ENCODE data around the gene COL6A3. TPM values are rescaled to one million over a fixed set of nuclear protein-coding genes. Genes with fewer than 3 reads are reported as not detected.

Gene COL6A3
- total RNA-seq, 1 donor from 2014 or later: 13.1 TPM

- intact Hi-C loops (cut with micrococcal nuclease): loop anchor here (1.0 kb wide), 2 partner anchors 167 to 199 kb away; no protein-coding TSS in a partner anchor
- no peaks in the 10 kb centered on the region for H3K27me3 Mint-ChIP-seq (ENCODE audit: insufficient read depth)
Observed at GRCh38 chr2:237321746-237322145, 92.2 kb downstream of the COL6A3 start.

GRCh38 chr2:237320801-237321560 lies 93.0 kb downstream of the COL6A3 start:
- H3K9me3 Mint-ChIP-seq: no peaks in the 10 kb centered on the region
- intact Hi-C loops (cut with micrococcal nuclease): no loop called here

More at GRCh38 chr2:237321746-237322145, 92.2 kb downstream of the COL6A3 start:
- Mint-ChIP-seq H3K4me3 (no peak overlapping the region), H3K36me3 (ENCODE audit: low read depth) (no peaks in the 10 kb centered on the region), H3K4me1 (ENCODE audit: low read depth) (no peaks in the 10 kb centered on the region), H3K27ac (no peak overlapping the region), H3K9me3 (no peaks in the 10 kb centered on the region)
- no peak for DNase-seq (ENCODE audit: low spot score)

GRCh38 chr2:237319887-237320286 lies 94.1 kb downstream of the COL6A3 start:
- Mint-ChIP-seq H3K9me3 (no peaks in the 10 kb centered on the region), H3K4me3 (no peak overlapping the region), H3K36me3 (ENCODE audit: low read depth) (no peaks in the 10 kb centered on the region), H3K4me1 (ENCODE audit: low read depth) (no peaks in the 10 kb centered on the region), H3K27me3 (ENCODE audit: insufficient read depth) (peaks cover 2% of the 10 kb centered on the region), H3K27ac (no peak overlapping the region)
- intact Hi-C loops (cut with micrococcal nuclease): no loop called here
- DNase-seq (ENCODE audit: low spot score): no peak

More at GRCh38 chr2:237320801-237321560, 93.0 kb downstream of the COL6A3 start:
- no peaks in the 10 kb centered on the region for H3K36me3 Mint-ChIP-seq (ENCODE audit: low read depth)
- no peak overlapping the region for H3K4me3 Mint-ChIP-seq
- no peak for DNase-seq (ENCODE audit: low spot score)
- peaks cover 2% of the 10 kb centered on the region for H3K27me3 Mint-ChIP-seq (ENCODE audit: insufficient read depth)
- no peak overlapping the region for H3K27ac Mint-ChIP-seq
- no peaks in the 10 kb centered on the region for H3K4me1 Mint-ChIP-seq (ENCODE audit: low read depth)

- no peak for DNase-seq (ENCODE audit: low spot score)
- H3K27ac Mint-ChIP-seq: no peak overlapping the region
- no peak overlapping the region for H3K4me3 Mint-ChIP-seq
- no peaks in the 10 kb centered on the region for H3K36me3 Mint-ChIP-seq (ENCODE audit: low read depth)
- H3K27me3 Mint-ChIP-seq (ENCODE audit: insufficient read depth): peaks cover 2% of the 10 kb centered on the region
- intact Hi-C loops (cut with micrococcal nuclease): no loop called here
- H3K4me1 Mint-ChIP-seq (ENCODE audit: low read depth): no peaks in the 10 kb centered on the region
- H3K9me3 Mint-ChIP-seq: no peaks in the 10 kb centered on the region
Observed at GRCh38 chr2:237319086-237319820, 94.7 kb downstream of the COL6A3 start.

- Mint-ChIP-seq H3K27me3 (ENCODE audit: insufficient read depth) (peaks cover 2% of the 10 kb centered on the region), H3K36me3 (ENCODE audit: low read depth) (no peaks in the 10 kb centered on the region), H3K9me3 (no peaks in the 10 kb centered on the region), H3K27ac (no peak overlapping the region), H3K4me3 (no peak overlapping the region), H3K4me1 (ENCODE audit: low read depth) (no peaks in the 10 kb centered on the region)
- DNase-seq (ENCODE audit: low spot score): no peak
- intact Hi-C loops (cut with micrococcal nuclease): no loop called here
Observed at GRCh38 chr2:237316339-237316738, 97.6 kb downstream of the COL6A3 start.

- peaks cover 2% of the 10 kb centered on the region for H3K27me3 Mint-ChIP-seq (ENCODE audit: insufficient read depth)
- H3K27ac Mint-ChIP-seq: no peak overlapping the region
- intact Hi-C loops (cut with micrococcal nuclease): no loop called here
- H3K9me3 Mint-ChIP-seq: no peaks in the 10 kb centered on the region
- H3K4me1 Mint-ChIP-seq (ENCODE audit: low read depth): no peaks in the 10 kb centered on the region
- H3K4me3 Mint-ChIP-seq: no peak overlapping the region
- H3K36me3 Mint-ChIP-seq (ENCODE audit: low read depth): no peaks in the 10 kb centered on the region
- DNase-seq (ENCODE audit: low spot score): no peak
Observed at GRCh38 chr2:237315829-237316225, 98.1 kb downstream of the COL6A3 start.

GRCh38 chr2:237315170-237315828 lies 98.7 kb downstream of the COL6A3 start:
- no peaks in the 10 kb centered on the region for H3K36me3 Mint-ChIP-seq (ENCODE audit: low read depth)
- no peak overlapping the region for H3K27ac Mint-ChIP-seq
- H3K9me3 Mint-ChIP-seq: no peaks in the 10 kb centered on the region
- DNase-seq (ENCODE audit: low spot score): no peak
- H3K27me3 Mint-ChIP-seq (ENCODE audit: insufficient read depth): peaks cover 2% of the 10 kb centered on the region
- intact Hi-C loops (cut with micrococcal nuclease): no loop called here
- no peak overlapping the region for H3K4me3 Mint-ChIP-seq
- H3K4me1 Mint-ChIP-seq (ENCODE audit: low read depth): no peaks in the 10 kb centered on the region

GRCh38 chr2:237314681-237315080 lies 99.3 kb downstream of the COL6A3 start:
- no peak overlapping the region for H3K4me3 Mint-ChIP-seq

GRCh38 chr2:237314198-237314597 lies 99.8 kb downstream of the COL6A3 start:
- H3K4me1 Mint-ChIP-seq (ENCODE audit: low read depth): no peaks in the 10 kb centered on the region
- no peak overlapping the region for H3K27ac Mint-ChIP-seq
- intact Hi-C loops (cut with micrococcal nuclease): no loop called here
- DNase-seq (ENCODE audit: low spot score): no peak
- H3K27me3 Mint-ChIP-seq (ENCODE audit: insufficient read depth): peaks cover 2% of the 10 kb centered on the region
- H3K4me3 Mint-ChIP-seq: no peak overlapping the region
- H3K9me3 Mint-ChIP-seq: no peaks in the 10 kb centered on the region
- H3K36me3 Mint-ChIP-seq (ENCODE audit: low read depth): no peaks in the 10 kb centered on the region

More at GRCh38 chr2:237314681-237315080, 99.3 kb downstream of the COL6A3 start:
- H3K9me3 Mint-ChIP-seq: no peaks in the 10 kb centered on the region
- no peaks in the 10 kb centered on the region for H3K4me1 Mint-ChIP-seq (ENCODE audit: low read depth)
- DNase-seq (ENCODE audit: low spot score): no peak
- H3K27ac Mint-ChIP-seq: no peak overlapping the region
- intact Hi-C loops (cut with micrococcal nuclease): no loop called here
- H3K36me3 Mint-ChIP-seq (ENCODE audit: low read depth): no peaks in the 10 kb centered on the region
- H3K27me3 Mint-ChIP-seq (ENCODE audit: insufficient read depth): peaks cover 2% of the 10 kb centered on the region

GRCh38 chr2:237312021-237312755 lies 101.8 kb downstream of the COL6A3 start:
- Mint-ChIP-seq H3K4me3 (no peak overlapping the region), H3K4me1 (ENCODE audit: low read depth) (no peaks in the 10 kb centered on the region), H3K9me3 (no peaks in the 10 kb centered on the region), H3K36me3 (ENCODE audit: low read depth) (no peaks in the 10 kb centered on the region), H3K27me3 (ENCODE audit: insufficient read depth) (peaks cover 4% of the 10 kb centered on the region), H3K27ac (no peak overlapping the region)
- intact Hi-C loops (cut with micrococcal nuclease): no loop called here
- no peak for DNase-seq (ENCODE audit: low spot score)

- Mint-ChIP-seq H3K27ac (no peak overlapping the region), H3K27me3 (ENCODE audit: insufficient read depth) (peaks cover 3% of the 10 kb centered on the region), H3K9me3 (no peaks in the 10 kb centered on the region), H3K4me3 (no peak overlapping the region), H3K4me1 (ENCODE audit: low read depth) (no peaks in the 10 kb centered on the region), H3K36me3 (ENCODE audit: low read depth) (no peaks in the 10 kb centered on the region)
- intact Hi-C loops (cut with micrococcal nuclease): no loop called here
- no peak for DNase-seq (ENCODE audit: low spot score)
Observed at GRCh38 chr2:237310515-237311114, 103.3 kb downstream of the COL6A3 start.

GRCh38 chr2:237309416-237309815 lies 104.5 kb downstream of the COL6A3 start:
- H3K4me1 Mint-ChIP-seq (ENCODE audit: low read depth): no peaks in the 10 kb centered on the region
- intact Hi-C loops (cut with micrococcal nuclease): no loop called here
- H3K36me3 Mint-ChIP-seq (ENCODE audit: low read depth): no peaks in the 10 kb centered on the region
- peaks cover 3% of the 10 kb centered on the region for H3K27me3 Mint-ChIP-seq (ENCODE audit: insufficient read depth)
- peaks cover 3% of the 10 kb centered on the region for H3K9me3 Mint-ChIP-seq
- DNase-seq (ENCODE audit: low spot score): no peak
- H3K27ac Mint-ChIP-seq: no peak overlapping the region
- no peak overlapping the region for H3K4me3 Mint-ChIP-seq

Data from activated T-helper 1 cell treated with anti-CD3 and anti-CD28 coated beads, Interleukin-12 subunit alpha, Interleukin-12 subunit beta, Interleukin-2, Interleukin-4 antibody, amounts not matched to agents 30 ng/mL and 10 ng/mL and 1 ng/mL, durations not matched to agents 14 hours and 24 hours and 36 hours (primary cell).